Brain microvascular endothelial cell (primary cell): Measurements from ENCODE around the gene DIPK2B.

Source experiments
- DNase-seq: peaks from one replicate; pipeline ENCODE4 v3.0.0-alpha.2; 2020
- H3K27ac ChIP-seq: fragments of 250-450 bp; sonication (Bioruptor Pico); 2 replicates; pipeline ENCODE4 v1.5.1; 2020; ENCODE audit warnings: mild to moderate bottlenecking, moderate library complexity
- H3K27me3 ChIP-seq: fragments of 250-450 bp; sonication (Bioruptor Pico); replicated peaks from 2 replicates; pipeline ENCODE4 v1.5.1; 2020; ENCODE audit warnings: mild to moderate bottlenecking
- H3K36me3 ChIP-seq: fragments of 250-450 bp; sonication (Bioruptor Pico); replicated peaks from 2 replicates; pipeline ENCODE4 v1.5.1; 2020; ENCODE audit warnings: mild to moderate bottlenecking
- H3K4me3 ChIP-seq: 2 replicates; pipeline ENCODE4 v1.5.1; 2011; ENCODE audit warnings: low read depth, mild to moderate bottlenecking, control low read depth, low read length, moderate library complexity
- CTCF ChIP-seq: IDR thresholded peaks from 2 replicates; pipeline ENCODE4 v1.5.1; 2011; ENCODE audit warnings: low read depth, mild to moderate bottlenecking, moderate library complexity, low read length, control low read depth, inconsistent platforms; ENCODE audit errors: missing control alignments
- in situ Hi-C: cut with HindIII; loops from 2 replicates; pipeline ENCODE4 v1.10.0; 2017; ENCODE audit warnings: low sequenced_read_pairs, low pct_ligation_motif_present

DIPK2B gene, protein sequence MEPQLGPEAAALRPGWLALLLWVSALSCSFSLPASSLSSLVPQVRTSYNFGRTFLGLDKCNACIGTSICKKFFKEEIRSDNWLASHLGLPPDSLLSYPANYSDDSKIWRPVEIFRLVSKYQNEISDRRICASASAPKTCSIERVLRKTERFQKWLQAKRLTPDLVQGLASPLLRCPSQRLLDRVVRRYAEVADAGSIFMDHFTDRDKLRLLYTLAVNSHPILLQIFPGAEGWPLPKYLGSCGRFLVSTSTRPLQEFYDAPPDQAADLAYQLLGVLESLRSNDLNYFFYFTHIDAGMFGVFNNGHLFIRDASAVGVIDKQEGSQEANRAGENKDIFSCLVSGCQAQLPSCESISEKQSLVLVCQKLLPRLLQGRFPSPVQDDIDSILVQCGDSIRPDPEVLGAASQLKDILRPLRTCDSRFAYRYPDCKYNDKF

DNA sequence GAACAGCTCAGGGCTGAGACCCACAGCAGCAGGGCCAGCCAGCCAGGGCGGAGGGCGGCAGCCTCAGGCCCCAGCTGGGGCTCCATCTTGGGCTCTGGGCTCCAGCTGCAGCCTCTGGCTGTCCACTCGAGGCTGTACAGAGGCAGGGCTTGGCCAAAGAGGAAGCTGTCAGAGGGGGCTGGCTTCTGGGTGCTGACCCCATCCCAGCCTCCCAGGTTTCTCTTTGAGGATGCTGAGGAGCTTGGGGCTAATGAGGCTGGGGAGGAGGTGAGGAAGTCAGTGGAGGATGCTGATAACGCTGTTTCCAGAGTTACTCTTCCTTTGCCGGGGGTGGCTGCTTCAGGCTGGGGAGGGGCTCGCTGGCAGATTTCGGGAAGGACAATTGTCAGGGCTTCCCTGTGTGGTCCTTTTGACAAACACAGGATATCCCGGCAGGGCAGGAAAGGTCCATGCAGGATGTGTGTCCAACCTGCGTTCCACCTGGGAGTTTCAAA is at the start of gene DIPK2B:
TSS of gene DIPK2B (minus strand) at position 136 of the 494 bp plus-strand sequence. CDS start at position 86, 50 bp downstream.
- in situ Hi-C loops, result no loop called here
- H3K4me3 ChIP-seq, result no peak within 1 kb of the TSS

DNA sequence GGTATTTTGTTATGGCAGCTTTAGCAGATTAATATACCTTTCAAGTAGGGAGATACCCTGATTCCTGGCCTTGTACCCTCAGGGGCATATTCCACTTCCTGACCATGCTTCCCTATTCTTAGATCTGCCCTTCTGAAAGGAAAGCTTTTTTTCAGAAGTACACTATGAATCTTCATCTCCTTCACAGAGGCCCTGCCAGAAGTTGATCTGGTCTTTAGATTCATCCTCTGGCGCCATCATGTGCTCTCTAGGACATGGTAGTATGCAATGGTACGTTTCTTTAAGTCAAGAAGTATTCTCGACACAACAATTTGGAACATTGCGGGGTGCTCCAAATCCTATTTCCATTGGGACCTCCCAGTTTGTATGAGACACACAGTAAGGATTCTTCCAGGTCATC is 39.6 kb upstream of the DIPK2B start:
- TF ChIP-seq CTCF, result no peak
- no peak overlapping the region for H3K4me3 ChIP-seq
- no peaks in the 10 kb centered on the region for H3K27me3 ChIP-seq
- in situ Hi-C loops, result no loop called here
- no peaks in the 10 kb centered on the region for H3K36me3 ChIP-seq
- DNase-seq, result no peak
- H3K27ac ChIP-seq, result no peak overlapping the region

More for the DNA sequence above, at the start of gene DIPK2B:
- H3K27me3 ChIP-seq, result no peaks in the 10 kb centered on the region
- DNase-seq, result no peak
- no peak within 1 kb of the TSS for H3K27ac ChIP-seq
- H3K36me3 ChIP-seq, result no peaks in the 10 kb centered on the region
- no peak for TF ChIP-seq CTCF

DNA sequence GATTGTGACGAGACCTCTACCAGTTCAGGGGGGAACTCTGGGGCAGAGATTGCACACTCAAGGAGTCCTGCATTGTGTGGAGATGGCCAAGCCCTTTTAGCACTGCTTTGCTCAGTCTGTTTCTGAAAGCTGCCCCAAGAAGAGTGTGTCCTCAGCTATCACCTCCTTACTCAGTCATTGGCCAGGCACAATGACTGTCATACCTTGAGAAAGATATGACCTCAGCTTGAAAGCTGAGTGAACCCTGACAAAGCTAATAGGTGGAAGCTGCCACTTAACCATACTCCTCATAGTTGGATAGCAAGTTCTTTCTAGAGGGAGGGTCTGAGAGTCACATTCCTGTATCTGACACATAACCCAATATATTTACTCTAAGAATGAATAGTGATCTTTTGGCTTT is 37.8 kb upstream of the DIPK2B start:
- no peak overlapping the region for H3K4me3 ChIP-seq
- in situ Hi-C loops, result no loop called here
- no peak for TF ChIP-seq CTCF
- H3K36me3 ChIP-seq, result no peaks in the 10 kb centered on the region
- no peaks in the 10 kb centered on the region for H3K27me3 ChIP-seq
- no peak for DNase-seq
- H3K27ac ChIP-seq, result no peak overlapping the region

- TF ChIP-seq CTCF, result no peak
These were observed 32.9 kb upstream of the DIPK2B start for GRCh38 chrX:45233531-45233930.

GRCh38 chrX:45232139-45232538 is 31.5 kb upstream of the DIPK2B start:
- H3K27me3 ChIP-seq, result no peaks in the 10 kb centered on the region
- in situ Hi-C loops, result no loop called here

More at GRCh38 chrX:45233531-45233930, 32.9 kb upstream of the DIPK2B start:
- no peak for DNase-seq
- Histone ChIP-seq H3K4me3 (no peak overlapping the region), H3K27ac (no peak overlapping the region), H3K36me3 (no peaks in the 10 kb centered on the region), H3K27me3 (no peaks in the 10 kb centered on the region)
- in situ Hi-C loops, result no loop called here

More at GRCh38 chrX:45232139-45232538, 31.5 kb upstream of the DIPK2B start:
- TF ChIP-seq CTCF, result no peak
- Histone ChIP-seq H3K4me3 (no peak overlapping the region), H3K36me3 (no peaks in the 10 kb centered on the region), H3K27ac (no peak overlapping the region)
- DNase-seq, result no peak
